Suppressor macrophage treated with lipopolysaccharide for 1 hour (primary cell): Measurements from ENCODE around the gene ZNF219.

Experiments used
- DNase-seq, 3 donors: peaks; one replicate each; pipeline ENCODE4 v3.0.0-alpha.2; 2020 to 2022

ZNF219 gene

GRCh38 chr14:21084998-21085853 is 13.2 kb downstream of the ZNF219 start:
- peak; percentile 42 to 62 (median 59) for DNase-seq

GRCh38 chr14:21084396-21084795 is 14.1 kb downstream of the ZNF219 start:
- no peak for DNase-seq

- no peak for DNase-seq
Observed at GRCh38 chr14:21083565-21084325, 14.7 kb downstream of the ZNF219 start.

GRCh38 chr14:21081521-21082142 is 16.8 kb downstream of the ZNF219 start:
- DNase-seq = no peak

GRCh38 chr14:21078726-21079125 is 19.7 kb downstream of the ZNF219 start:
- no peak for DNase-seq

GRCh38 chr14:21078287-21078686 is 20.2 kb downstream of the ZNF219 start:
- no peak for DNase-seq

- DNase-seq = peak in 2 of 3 donors; percentile 13 to 31
Observed at GRCh38 chr14:21077672-21078071, 20.8 kb downstream of the ZNF219 start.

GRCh38 chr14:21075719-21076437 is 22.6 kb downstream of the ZNF219 start:
- no peak for DNase-seq

GRCh38 chr14:21074398-21075272 is 23.8 kb downstream of the ZNF219 start:
- DNase-seq = no peak

- no peak for DNase-seq
Observed at GRCh38 chr14:21073921-21074320, 24.5 kb downstream of the ZNF219 start.

- DNase-seq = no peak
Observed at GRCh38 chr14:21072781-21073339, 25.6 kb downstream of the ZNF219 start.

GRCh38 chr14:21072031-21072473 is 26.4 kb downstream of the ZNF219 start:
- peak; percentile 77 to 84 (median 83) for DNase-seq

GRCh38 chr14:21071225-21072030 is 27.0 kb downstream of the ZNF219 start:
- peak; percentile 85 to 92 (median 88) for DNase-seq

GRCh38 chr14:21070610-21071224 is 27.7 kb downstream of the ZNF219 start:
- peak; percentile 59 to 74 (median 59) for DNase-seq

GRCh38 chr14:21070083-21070609 is 28.3 kb downstream of the ZNF219 start, which contains the start of gene ARHGEF40:
TSS of gene ARHGEF40 (plus strand) at chr14:21070304. CDS start at chr14:21070397, 93 bp downstream.
- DNase-seq = peak; percentile 47 to 84 (median 59)

GRCh38 chr14:21069388-21070082 is 28.9 kb downstream of the ZNF219 start:
- peak in 1 of 3 donors; percentile 18 for DNase-seq

GRCh38 chr14:21068521-21069387 is 29.7 kb downstream of the ZNF219 start:
- DNase-seq = peak; percentile 72 to 82 (median 75)
